Measurements from ENCODE around the gene YBX1.

The YBX1 gene

GRCh38 chr1:42730002-42730401 lies 47.8 kb downstream of the YBX1 start:
- no peak for TF ChIP-seq CTCF (IDR thresholded peaks at IDR 0.05; ENCODE audit: borderline replicate concordance, insufficient read depth, low read depth, low read length)
- no peak overlapping the region for H3K4me3 ChIP-seq (ENCODE audit: low read depth, low read length)

- no peak for TF ChIP-seq CTCF (IDR thresholded peaks at IDR 0.05; ENCODE audit: borderline replicate concordance, insufficient read depth, low read depth, low read length)
- H3K4me3 ChIP-seq (ENCODE audit: low read depth, low read length): no peak overlapping the region
These were observed 48.8 kb downstream of the YBX1 start for GRCh38 chr1:42730988-42731387.

DNA sequence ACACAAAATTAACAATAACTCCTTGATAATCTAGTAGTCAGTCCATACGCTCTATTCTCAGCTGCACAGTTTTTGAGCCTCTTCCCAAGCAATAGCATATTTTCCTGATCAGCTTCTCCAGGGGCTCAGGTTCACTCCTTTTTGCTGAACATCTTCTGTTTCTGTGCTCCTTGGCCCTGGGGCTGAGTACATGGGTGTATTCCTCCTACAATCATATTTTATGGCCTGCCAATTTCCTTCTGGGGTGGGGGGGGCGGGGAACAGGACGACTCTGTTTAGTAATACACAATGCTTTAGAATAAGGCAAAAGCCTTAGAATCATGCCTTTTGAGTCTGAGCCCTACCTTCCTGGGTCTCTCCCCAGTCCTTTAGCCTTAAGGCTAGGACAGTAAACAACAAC lies 49.4 kb downstream of the YBX1 start:
- H3K4me3 ChIP-seq (ENCODE audit: low read depth, low read length): no peak overlapping the region
- no peak for TF ChIP-seq CTCF (IDR thresholded peaks at IDR 0.05; ENCODE audit: borderline replicate concordance, insufficient read depth, low read depth, low read length)

DNA sequence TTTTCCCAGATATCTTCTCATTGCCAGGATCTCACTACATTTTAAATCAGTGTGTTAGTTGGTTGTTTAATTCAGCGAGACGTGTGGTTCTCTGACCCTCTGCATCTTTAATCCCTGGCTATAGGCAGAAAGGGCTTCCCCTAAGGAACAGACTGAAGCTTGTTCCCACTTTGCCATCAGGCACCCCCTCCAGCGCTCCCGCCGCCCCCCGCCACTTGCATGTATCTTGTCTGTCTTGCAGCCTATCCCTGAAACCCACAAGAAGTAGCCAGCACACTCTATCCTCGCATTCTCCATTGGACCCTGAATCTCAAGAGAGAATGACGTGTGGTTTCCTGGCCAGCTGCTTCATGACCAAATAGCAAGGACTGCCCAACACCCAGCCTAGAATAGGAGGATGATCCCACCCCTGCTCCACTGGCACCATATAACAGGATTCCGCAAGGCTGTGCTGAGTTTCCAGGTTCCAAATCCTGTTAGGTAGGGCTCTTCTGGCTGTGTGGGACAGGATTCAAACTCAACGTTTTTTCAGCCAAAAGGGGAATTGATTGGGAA lies 50.0 kb downstream of the YBX1 start:
- no peak for TF ChIP-seq CTCF (IDR thresholded peaks at IDR 0.05; ENCODE audit: borderline replicate concordance, insufficient read depth, low read depth, low read length)
- no peak overlapping the region for H3K4me3 ChIP-seq (ENCODE audit: low read depth, low read length)

DNA sequence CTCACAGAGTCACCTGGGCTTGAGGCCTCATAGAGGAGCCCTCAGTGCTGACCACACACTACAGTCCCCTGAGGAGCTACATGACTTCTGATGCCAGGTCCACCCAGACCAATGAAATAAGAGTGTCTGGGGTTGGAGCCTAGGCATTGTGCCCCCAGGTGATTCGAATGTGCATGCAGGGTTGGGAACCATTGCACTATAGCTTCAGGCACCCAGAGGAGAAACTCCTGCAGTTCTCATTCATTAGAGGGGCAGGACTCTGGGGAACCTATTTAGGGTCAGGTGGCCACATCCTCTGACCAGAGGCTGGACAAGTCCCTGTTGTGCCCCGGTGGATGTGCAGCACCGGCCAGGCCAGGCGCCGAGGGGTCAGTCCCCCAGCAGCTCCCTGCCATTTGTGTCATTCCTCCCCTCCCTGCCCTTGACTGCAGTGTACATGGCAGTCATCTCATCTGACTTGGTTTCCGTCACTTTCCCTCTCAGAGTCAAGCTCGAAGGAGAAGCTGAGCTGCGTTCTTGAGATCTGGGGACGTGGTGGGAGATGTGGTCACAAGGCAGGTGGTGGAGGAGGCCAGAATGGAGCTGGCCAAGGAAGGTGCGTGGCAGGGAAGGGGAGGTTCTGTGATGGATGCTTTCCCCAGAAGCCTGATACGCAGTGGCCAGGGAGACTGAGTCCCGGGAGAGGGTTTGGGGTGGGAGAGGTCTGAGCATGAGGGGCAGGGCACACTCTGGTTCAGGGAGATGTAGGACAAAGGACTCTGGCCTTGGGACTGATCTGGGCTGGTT lies 51.4 kb downstream of the YBX1 start:
- TF ChIP-seq CTCF (IDR thresholded peaks at IDR 0.05; ENCODE audit: borderline replicate concordance, insufficient read depth, low read depth, low read length): no peak
- H3K4me3 ChIP-seq (ENCODE audit: low read depth, low read length): no peak overlapping the region

- TF ChIP-seq CTCF (IDR thresholded peaks at IDR 0.05; ENCODE audit: borderline replicate concordance, insufficient read depth, low read depth, low read length): no peak
- H3K4me3 ChIP-seq (ENCODE audit: low read depth, low read length): no peak overlapping the region
These were observed 52.2 kb downstream of the YBX1 start for GRCh38 chr1:42734201-42735035.
